T-cell (primary cell): ENCODE results near the gene CCND3. TPM values are rescaled to one million over a fixed set of nuclear protein-coding genes. Genes with fewer than 3 reads are reported as not detected.

Source experiments
- ATAC-seq, 4 experiments: fragments of 200-7000 bp in 3 of 4; fragments of 150-1000 bp in 1 of 4; cut with Tn5 transposase; replicated peaks in 1 of 4; 1 replicate in 3 of 4; 2 replicates in 1 of 4; pipeline ENCODE4 v1.10.0; 2021; ENCODE audit warnings: moderate library complexity in 3 of 4, mild to moderate bottlenecking in 2 of 4, moderate number of reproducible peaks in 1 of 4
- CTCF ChIA-PET, 2 donors: fragments of 300-600 bp; sonication (Branson Sonifier 250); formaldehyde crosslinking; loops; one replicate each; lab custom pipeline; 2022; ENCODE audit warnings: antibody characterized with exemption in 2 of 2; lab: Charles Lee
- POLR2A ChIA-PET, 2 donors: fragments of 300-600 bp; sonication (Branson Sonifier 250); formaldehyde crosslinking; loops; one replicate each; lab custom pipeline; 2022; ENCODE audit warnings: antibody characterized with exemption in 2 of 2; lab: Charles Lee
- DNase-seq, 35 experiments: peaks; one replicate each; pipeline versions ENCODE4 v3.0.0 to v3.0.0-alpha.2; 2013 to 2023
- H3K27ac ChIP-seq: one replicate; pipeline ENCODE4 v1.5.1; 2013; ENCODE audit warnings: low read length
- H3K27me3 ChIP-seq, 2 experiments: replicated peaks in 1 of 2; 1 replicate in 1 of 2; 2 replicates in 1 of 2; pipeline versions ENCODE4 v1.6.1 to v1.7.0; 2013; ENCODE audit warnings: low read length in 1 of 2, mixed read lengths in 1 of 2; ENCODE audit not compliant: control insufficient read depth in 2 of 2, insufficient read depth in 2 of 2; ENCODE audit errors: extremely low read depth in 1 of 2
- H3K36me3 ChIP-seq, 2 donors: 1 replicate in 1 of 2; 2 replicates in 1 of 2; pipeline versions ENCODE4 v1.6.1 to v1.7.0; 2013; ENCODE audit warnings: low read length in 1 of 2; ENCODE audit not compliant: control insufficient read depth in 2 of 2, insufficient read depth in 1 of 2; ENCODE audit errors: extremely low read depth in 1 of 2
- H3K4me1 ChIP-seq, 2 experiments: 1 replicate in 1 of 2; 2 replicates in 1 of 2; pipeline versions ENCODE4 v1.6.1 to v1.7.0; 2013; ENCODE audit warnings: low read length in 2 of 2, mixed read lengths in 1 of 2; ENCODE audit not compliant: insufficient read depth in 2 of 2, control insufficient read depth in 1 of 2; ENCODE audit errors: extremely low read depth in 1 of 2
- H3K4me3 ChIP-seq, 2 donors: 1 replicate in 1 of 2; 2 replicates in 1 of 2; pipeline versions ENCODE4 v1.5.1 to v1.7.0; 2013; ENCODE audit warnings: mild to moderate bottlenecking in 2 of 2, low read length in 1 of 2, moderate library complexity in 1 of 2; ENCODE audit not compliant: control insufficient read depth in 1 of 2; ENCODE audit errors: extremely low read depth in 1 of 2
- H3K9me3 ChIP-seq: 2 replicates; pipeline ENCODE4 v1.7.0; 2013
- H3K27ac Mint-ChIP-seq, 2 donors: one replicate each; pipeline ENCODE4 v1.8.0; 2020 to 2021; ENCODE audit warnings: mild to moderate bottlenecking in 2 of 2, mixed read lengths in 2 of 2
- H3K27me3 Mint-ChIP-seq, 2 donors: one replicate each; pipeline ENCODE4 v1.8.0; 2021 to 2022; ENCODE audit warnings: mixed read lengths in 2 of 2
- H3K36me3 Mint-ChIP-seq: one replicate; pipeline ENCODE4 v1.8.0; 2021; ENCODE audit warnings: mixed read lengths
- H3K4me1 Mint-ChIP-seq, 3 donors: one replicate each; pipeline ENCODE4 v1.8.0; 2020 to 2022; ENCODE audit warnings: mixed read lengths in 3 of 3, mild to moderate bottlenecking in 1 of 3
- H3K4me3 Mint-ChIP-seq, 3 donors: one replicate each; pipeline ENCODE4 v1.8.0; 2020 to 2022; ENCODE audit warnings: mild to moderate bottlenecking in 3 of 3, mixed read lengths in 3 of 3, moderate library complexity in 3 of 3
- H3K9me3 Mint-ChIP-seq, 3 donors: one replicate each; pipeline ENCODE4 v1.8.0; 2020 to 2022; ENCODE audit warnings: mixed read lengths in 3 of 3
- WGBS: methylation state at CpG from one replicate; pipeline ENCODE4 v1.1.5; 2013; ENCODE audit warnings: missing lambda C conversion rate; ENCODE audit not compliant: insufficient coverage; 5-methylcytosine and 5-hydroxymethylcytosine counted together
- total RNA-seq, 35 experiments: library from RNA in 6 of 35; stranded (reverse) in 6 of 35; fragments of 120-200 nt in 1 of 35; gene quantifications; one replicate each; pipeline versions ENCODE4 v1.2.1 to v1.2.4 and lab custom pipeline; 2013 to 2026

The CCND3 gene
- total RNA-seq, 5 donors from 2014 or later (not counting 1 experiment from before 2014, with no cell fraction given), result 265 to 532 (median 284) TPM

GRCh38 chr6:41935193-41935574, 6.4 kb downstream of the CCND3 start:
- Histone ChIP-seq H3K27ac (peak overlapping the region; percentile 50), H3K4me1 (peaks cover 47 to 67% of the 10 kb centered on the region in 2 experiments), H3K4me3 (no peak overlapping the region), H3K9me3 (no peaks in the 10 kb centered on the region), H3K27me3 (no peaks in the 10 kb centered on the region), H3K36me3 (peaks cover 12 to 64% of the 10 kb centered on the region in 2 donors)
- WGBS, result 20% methylated on average over 1 of the region's 1 CpG
- ChIA-PET POLR2A (interaction anchor here (0.7 to 1.3 kb wide), 2 partner anchors 9 to 14 kb away, joined by 3 to 4 read pairs; partner anchors contain the start of genes BYSL (in 1 of the 2) and MED20 (in 1 of the 2)), CTCF (interaction anchor here (0.5 to 3.8 kb wide), 4 partner anchors 9 to 115 kb away, joined by 5 to 23 read pairs (median 11); partner anchors contain the start of genes BYSL (in 1 of the 2), MED20 (in 1 of the 2) and TAF8 (in 1 of the 2))
- ATAC-seq (no peak), DNase-seq (no peak)
- Mint-ChIP-seq H3K4me3 (peak overlapping the region in 1 of 3 donors; percentile 93), H3K9me3 (no peaks in the 10 kb centered on the region), H3K4me1 (peaks cover 64 to 81% (median 72%) of the 10 kb centered on the region in 3 donors), H3K36me3 (peaks cover 39% of the 10 kb centered on the region), H3K27ac (peak overlapping the region; percentile 72 to 89), H3K27me3 (no peaks in the 10 kb centered on the region)

GRCh38 chr6:41934278-41935192, 7.1 kb downstream of the CCND3 start:
- no peak overlapping the region for H3K4me3 ChIP-seq
- H3K4me1 Mint-ChIP-seq, result peaks cover 58 to 75% (median 66%) of the 10 kb centered on the region in 3 donors
- no peak for ATAC-seq
- peaks cover 40 to 61% of the 10 kb centered on the region in 2 experiments for H3K4me1 ChIP-seq
- CTCF ChIA-PET, result interaction anchor here (0.5 to 2.5 kb wide), 8 partner anchors 9 to 514 kb away, joined by 3 to 23 read pairs (median 4); partner anchors contain the start of genes BYSL (in 1 of the 2), MED20 (in 1 of the 2) and TAF8 (in 1 of the 2)
- H3K36me3 ChIP-seq, result peaks cover 8 to 71% of the 10 kb centered on the region in 2 donors
- peak overlapping the region; percentile 50 for H3K27ac ChIP-seq
- H3K27me3 ChIP-seq, result no peaks in the 10 kb centered on the region
- peaks cover 40% of the 10 kb centered on the region for H3K36me3 Mint-ChIP-seq
- H3K9me3 Mint-ChIP-seq, result no peaks in the 10 kb centered on the region
- no peaks in the 10 kb centered on the region for H3K27me3 Mint-ChIP-seq
- H3K27ac Mint-ChIP-seq, result peak overlapping the region; percentile 72 to 89
- POLR2A ChIA-PET, result interaction anchor here (0.6 to 1.3 kb wide), 3 partner anchors 10 to 46 kb away, joined by 3 to 6 read pairs (median 4); partner anchors contain the start of genes BYSL (in 1 of the 2) and MED20 (in 1 of the 2)
- peak overlapping the region in 1 of 3 donors; percentile 93 for H3K4me3 Mint-ChIP-seq
- WGBS, result no CpG with 5 or more reads among the region's 7 CpGs
- DNase-seq, result no peak
- H3K9me3 ChIP-seq, result no peaks in the 10 kb centered on the region

GRCh38 chr6:41932378-41932777, 9.2 kb downstream of the CCND3 start:
- WGBS, result 96% methylated on average over 15 of the region's 15 CpGs
- no peak for ATAC-seq
- Mint-ChIP-seq H3K27ac (peak overlapping the region in 1 of 2 donors; percentile 30), H3K36me3 (peaks cover 47% of the 10 kb centered on the region), H3K4me3 (no peak overlapping the region), H3K9me3 (no peaks in the 10 kb centered on the region), H3K4me1 (peaks cover 39 to 53% (median 52%) of the 10 kb centered on the region in 3 donors), H3K27me3 (no peaks in the 10 kb centered on the region)
- Histone ChIP-seq H3K9me3 (no peaks in the 10 kb centered on the region), H3K4me1 (peaks cover 25 to 42% of the 10 kb centered on the region in 2 experiments), H3K27me3 (no peaks in the 10 kb centered on the region), H3K36me3 (peaks cover 8 to 89% of the 10 kb centered on the region in 2 donors), H3K27ac (no peak overlapping the region), H3K4me3 (no peak overlapping the region)
- CTCF ChIA-PET, result interaction anchor here (0.6 to 1.2 kb wide), 2 partner anchors 11 to 69 kb away, joined by 5 to 8 read pairs; partner anchors contain the start of genes BYSL (in 1 of the 2) and MED20 (in 1 of the 2)
- no peak for DNase-seq
- POLR2A ChIA-PET, result interaction anchor here in 1 of 2 donors (1.2 kb wide), 1 partner anchor 11 kb away, joined by 3 read pairs; no protein-coding TSS in a partner anchor

GRCh38 chr6:41931792-41932191, 9.8 kb downstream of the CCND3 start:
- Histone ChIP-seq H3K27ac (no peak overlapping the region), H3K36me3 (peaks cover 8 to 84% of the 10 kb centered on the region in 2 donors), H3K27me3 (no peaks in the 10 kb centered on the region), H3K4me3 (no peak overlapping the region), H3K9me3 (no peaks in the 10 kb centered on the region), H3K4me1 (peaks cover 19 to 38% of the 10 kb centered on the region in 2 experiments)
- ChIA-PET POLR2A (no interaction called here), CTCF (interaction anchor here (0.6 to 1.2 kb wide), 2 partner anchors 10 to 70 kb away, joined by 5 to 8 read pairs; partner anchors contain the start of genes BYSL (in 1 of the 2) and MED20 (in 1 of the 2))
- H3K9me3 Mint-ChIP-seq, result no peaks in the 10 kb centered on the region
- peak overlapping the region; percentile 11 to 30 for H3K27ac Mint-ChIP-seq
- WGBS, result 52% methylated on average over 2 of the region's 2 CpGs
- no peaks in the 10 kb centered on the region for H3K27me3 Mint-ChIP-seq
- peaks cover 33 to 49% (median 47%) of the 10 kb centered on the region in 3 donors for H3K4me1 Mint-ChIP-seq
- no peak for ATAC-seq
- H3K4me3 Mint-ChIP-seq, result no peak overlapping the region
- peaks cover 47% of the 10 kb centered on the region for H3K36me3 Mint-ChIP-seq
- DNase-seq, result no peak

GRCh38 chr6:41929924-41930323, 11.7 kb downstream of the CCND3 start:
- H3K27me3 Mint-ChIP-seq, result no peaks in the 10 kb centered on the region
- POLR2A ChIA-PET, result no interaction called here
- Histone ChIP-seq H3K27me3 (no peaks in the 10 kb centered on the region), H3K4me1 (peaks cover under 1 to 30% of the 10 kb centered on the region in 2 experiments), H3K36me3 (peaks cover 6 to 66% of the 10 kb centered on the region in 2 donors), H3K27ac (no peak overlapping the region), H3K9me3 (no peaks in the 10 kb centered on the region), H3K4me3 (no peak overlapping the region)
- no peak for ATAC-seq
- 92% methylated on average over 5 of the region's 6 CpGs for WGBS
- CTCF ChIA-PET, result interaction anchor here in 1 of 2 donors (0.5 kb wide), 1 partner anchor 9 kb away, joined by 5 read pairs; no protein-coding TSS in a partner anchor
- H3K36me3 Mint-ChIP-seq, result peaks cover 41% of the 10 kb centered on the region
- peaks cover 23 to 36% (median 35%) of the 10 kb centered on the region in 3 donors for H3K4me1 Mint-ChIP-seq
- no peak for DNase-seq
- H3K4me3 Mint-ChIP-seq, result no peak overlapping the region
- no peaks in the 10 kb centered on the region for H3K9me3 Mint-ChIP-seq
- H3K27ac Mint-ChIP-seq, result no peak overlapping the region

- Mint-ChIP-seq H3K27me3 (no peaks in the 10 kb centered on the region), H3K4me1 (peaks cover 35 to 48% (median 46%) of the 10 kb centered on the region in 3 donors), H3K36me3 (peaks cover 27% of the 10 kb centered on the region), H3K27ac (peak overlapping the region in 1 of 2 donors; percentile 50), H3K9me3 (no peaks in the 10 kb centered on the region), H3K4me3 (no peak overlapping the region)
- WGBS, result 93% methylated on average over 5 of the region's 6 CpGs
- Histone ChIP-seq H3K27me3 (no peaks in the 10 kb centered on the region), H3K36me3 (peaks cover 1 to 50% of the 10 kb centered on the region in 2 donors), H3K4me3 (no peak overlapping the region), H3K27ac (no peak overlapping the region), H3K9me3 (no peaks in the 10 kb centered on the region), H3K4me1 (peaks cover 8 to 39% of the 10 kb centered on the region in 2 experiments)
- no peak for ATAC-seq
- POLR2A ChIA-PET, result interaction anchor here (0.5 to 1.0 kb wide), 3 partner anchors 9 to 90 kb away, joined by 3 to 12 read pairs (median 3); no protein-coding TSS in a partner anchor
- no peak for DNase-seq
- CTCF ChIA-PET, result no interaction called here
Measured at GRCh38 chr6:41927253-41927652, 14.4 kb downstream of the CCND3 start.
